Measurements from ENCODE around the gene MAFF. TPM values are rescaled to one million over a fixed set of nuclear protein-coding genes. Genes with fewer than 3 reads are reported as not detected.
A peak's percentile ranks its signal among the peaks of the same experiment; 100 is the strongest.
"Not testable (repeated sequence)": the region's sequence is repeated elsewhere in the genome, so short reads cannot be mapped to it uniquely, and the experiment has no call there.

The MAFF gene
- total RNA-seq: 10 to 100 TPM in 2 of 3 donors, 1 to 10 TPM in 1; 8.9 to 12.2 (median 10.7) TPM

DNA sequence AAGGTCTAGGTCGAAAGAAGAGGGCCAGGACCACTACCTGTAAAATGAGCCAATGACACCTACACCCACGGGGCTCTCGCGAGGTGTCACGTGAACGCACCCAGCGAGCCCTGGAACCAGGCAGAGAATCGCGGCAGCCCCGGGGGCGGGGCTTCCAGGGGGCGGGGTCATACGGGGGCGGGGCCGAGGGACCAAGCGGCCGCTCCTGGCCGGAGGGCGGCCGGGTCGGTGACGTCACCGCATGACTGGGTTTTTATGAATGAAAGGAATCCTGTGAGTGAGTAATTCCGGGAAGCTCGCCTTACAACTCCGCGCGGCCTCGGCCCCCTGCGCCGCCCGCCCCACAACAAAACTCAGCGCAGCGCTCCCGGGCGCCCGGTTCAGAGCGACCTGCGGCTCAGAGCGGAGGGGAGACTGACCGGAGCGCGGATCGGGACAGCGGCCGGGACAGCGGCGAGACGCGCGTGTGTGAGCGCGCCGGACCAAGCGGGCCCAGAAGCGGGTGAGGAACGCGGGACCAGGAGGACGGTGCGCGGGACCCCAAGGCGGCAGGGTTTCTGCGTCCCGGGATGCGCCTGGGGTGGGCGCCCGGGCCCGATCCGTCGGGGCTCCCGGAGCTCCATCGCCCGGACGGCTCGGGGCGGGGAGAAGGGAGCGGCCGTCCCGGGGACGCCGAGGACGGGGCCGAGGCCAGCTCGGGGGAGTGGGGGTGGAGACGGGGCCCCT, at the start of gene MAFF:
TSS of gene MAFF (plus strand) at position 284 of the 726 bp plus-strand sequence. CDS start 11,860 bp downstream, outside the sequence.
- Mint-ChIP-seq H3K27me3 (ENCODE audit: low read depth) (no peaks in the 10 kb centered on the region), H3K4me3 (peak within 1 kb of the TSS; percentile 85), H3K4me1 (ENCODE audit: low read depth) (peaks cover 30% of the 10 kb centered on the region), H3K9me3 (no peaks in the 10 kb centered on the region), H3K36me3 (ENCODE audit: insufficient read depth) (no peaks in the 10 kb centered on the region)
- peak; percentile 70 to 75 for ATAC-seq
- DNase-seq: peak; percentile 90

DNA sequence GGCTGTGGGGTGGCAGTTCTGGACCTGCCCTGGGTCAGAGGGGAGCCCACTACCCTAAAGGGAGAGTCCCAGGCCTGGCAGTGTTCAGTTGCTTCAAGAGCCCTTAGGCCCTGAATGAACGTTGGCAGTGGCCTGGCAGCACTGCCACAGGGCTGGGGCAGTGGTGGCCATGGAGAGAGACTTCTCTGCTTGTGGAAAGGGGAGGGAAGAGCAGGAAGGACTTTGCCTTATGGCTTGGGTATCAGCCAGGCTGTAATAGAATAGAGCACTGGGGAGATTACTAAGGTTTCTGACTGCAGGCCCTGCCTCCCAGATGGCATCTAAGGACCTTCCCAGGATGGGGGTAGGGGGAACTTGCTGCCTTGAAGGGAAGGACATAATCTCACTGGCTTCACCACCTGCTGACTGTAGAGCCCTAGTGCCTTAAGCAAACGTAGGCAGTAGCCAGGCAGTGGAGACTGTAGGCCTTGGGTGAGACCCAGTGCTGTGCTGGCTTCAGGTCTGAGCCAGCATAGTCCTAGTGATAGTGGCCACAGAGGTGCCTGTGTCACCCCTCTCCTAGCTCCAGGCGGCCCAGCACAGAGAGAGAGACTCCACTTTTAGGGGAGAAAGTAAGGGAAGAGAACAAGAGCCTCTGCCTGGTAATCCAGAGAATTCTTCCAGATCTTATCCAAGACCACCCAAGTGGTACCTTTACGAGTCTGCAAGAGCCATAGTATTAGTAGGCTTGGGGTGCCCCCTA, 47.8 kb upstream of the MAFF start:
- no peaks in the 10 kb centered on the region for H3K27me3 Mint-ChIP-seq (ENCODE audit: low read depth)
- H3K4me3 Mint-ChIP-seq: no peak overlapping the region

DNA sequence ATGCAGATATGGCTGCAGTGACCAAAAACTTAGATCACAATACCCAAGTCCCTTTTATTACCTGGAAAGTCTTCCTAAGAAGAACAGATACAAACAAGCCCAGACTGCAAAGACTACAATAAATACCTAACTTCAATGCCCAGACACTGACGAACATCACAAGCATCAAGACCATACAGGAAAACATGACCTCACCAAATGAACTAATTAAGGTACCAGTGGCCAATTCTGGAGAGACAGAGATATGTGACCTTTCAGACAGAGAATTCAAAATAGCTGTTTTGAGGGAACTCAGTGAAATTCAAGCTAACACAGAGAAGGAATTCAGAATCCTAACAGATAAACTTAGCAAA, 47.3 kb upstream of the MAFF start:
- not testable (repeated sequence) for H3K4me3 Mint-ChIP-seq; H3K4me1 Mint-ChIP-seq (ENCODE audit: low read depth); H3K27me3 Mint-ChIP-seq (ENCODE audit: low read depth); ATAC-seq; H3K9me3 Mint-ChIP-seq; DNase-seq
- H3K36me3 Mint-ChIP-seq (ENCODE audit: insufficient read depth): peaks cover 12% of the 10 kb centered on the region

More for the DNA sequence above, 47.8 kb upstream of the MAFF start:
- H3K4me1 Mint-ChIP-seq (ENCODE audit: low read depth): peaks cover 10% of the 10 kb centered on the region
- H3K36me3 Mint-ChIP-seq (ENCODE audit: insufficient read depth): peaks cover 14% of the 10 kb centered on the region
- DNase-seq: no peak
- H3K9me3 Mint-ChIP-seq: no peaks in the 10 kb centered on the region
- no peak for ATAC-seq

DNA sequence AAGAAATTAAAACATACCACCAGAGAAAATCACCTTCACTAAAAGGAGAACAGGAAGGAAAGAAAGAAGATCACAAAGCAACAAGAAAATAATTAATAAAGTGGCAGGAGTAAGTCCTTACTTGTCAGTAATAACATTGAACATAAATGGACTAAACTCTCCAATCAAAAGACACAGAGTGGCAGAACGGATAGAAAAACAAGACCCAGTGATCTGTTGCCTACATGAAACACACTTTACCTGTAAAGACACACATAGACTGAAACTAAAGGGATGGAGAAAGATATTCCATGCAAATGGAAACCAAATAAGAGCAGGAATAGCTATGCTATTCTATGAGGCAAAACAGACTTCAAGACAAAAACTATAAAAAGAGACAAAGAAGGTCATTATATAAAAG, 46.1 kb upstream of the MAFF start:
- no peaks in the 10 kb centered on the region for H3K27me3 Mint-ChIP-seq (ENCODE audit: low read depth)
- DNase-seq: no peak
- H3K36me3 Mint-ChIP-seq (ENCODE audit: insufficient read depth): peaks cover 15% of the 10 kb centered on the region
- ATAC-seq: no peak
- peaks cover 9% of the 10 kb centered on the region for H3K4me1 Mint-ChIP-seq (ENCODE audit: low read depth)
- H3K9me3 Mint-ChIP-seq: no peaks in the 10 kb centered on the region
- no peak overlapping the region for H3K4me3 Mint-ChIP-seq

DNA sequence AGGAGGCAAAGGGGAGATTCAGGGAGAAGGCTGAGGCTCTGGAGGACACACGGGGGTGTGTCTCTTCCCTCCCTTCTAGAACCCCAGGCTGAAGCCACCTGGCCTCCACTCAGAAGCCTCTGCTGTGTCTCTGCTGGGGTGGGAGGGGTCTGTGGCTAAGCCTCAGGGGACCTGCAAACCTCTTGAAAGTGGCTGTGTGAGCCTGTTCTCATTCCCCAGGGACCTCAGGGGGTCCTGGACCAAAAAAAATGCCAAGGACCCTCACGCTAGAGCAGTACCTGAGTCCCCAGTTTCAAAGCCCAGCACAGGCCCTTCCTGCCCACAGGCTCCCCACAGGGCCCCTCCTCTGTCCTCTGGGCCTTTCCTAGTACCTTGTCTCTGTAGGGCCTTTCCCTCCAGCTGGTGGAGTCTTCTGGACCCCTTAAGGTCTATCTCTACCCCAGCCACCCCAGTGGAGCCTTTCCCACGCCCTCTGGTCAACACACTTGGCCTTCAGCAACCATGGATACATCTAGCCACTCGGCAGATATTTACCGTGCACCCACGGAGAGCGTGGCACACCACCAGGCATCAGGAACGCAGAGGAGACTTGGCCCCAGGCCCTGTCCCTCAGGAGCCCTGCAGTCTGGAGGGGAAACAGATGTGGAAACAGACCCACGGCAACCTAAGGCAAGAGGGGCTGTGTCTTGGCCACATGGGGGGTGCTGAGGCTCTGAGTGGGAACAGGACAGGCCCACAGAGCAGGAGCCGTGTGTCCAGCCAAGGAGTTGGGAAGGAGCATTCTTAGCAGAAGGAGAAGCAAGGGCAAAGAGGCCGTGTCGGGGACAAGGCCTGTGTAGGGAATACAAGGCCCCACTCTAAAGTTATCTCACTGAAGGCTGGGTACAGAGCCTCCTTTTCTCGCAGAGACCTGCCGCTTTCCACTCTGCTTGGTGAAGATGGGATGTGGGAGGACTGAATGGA, 38.6 kb upstream of the MAFF start:
- no peaks in the 10 kb centered on the region for H3K9me3 Mint-ChIP-seq
- DNase-seq: no peak
- H3K36me3 Mint-ChIP-seq (ENCODE audit: insufficient read depth): peaks cover 24% of the 10 kb centered on the region
- H3K27me3 Mint-ChIP-seq (ENCODE audit: low read depth): no peaks in the 10 kb centered on the region
- peaks cover 9% of the 10 kb centered on the region for H3K4me1 Mint-ChIP-seq (ENCODE audit: low read depth)
- ATAC-seq: no peak
- no peak overlapping the region for H3K4me3 Mint-ChIP-seq

DNA sequence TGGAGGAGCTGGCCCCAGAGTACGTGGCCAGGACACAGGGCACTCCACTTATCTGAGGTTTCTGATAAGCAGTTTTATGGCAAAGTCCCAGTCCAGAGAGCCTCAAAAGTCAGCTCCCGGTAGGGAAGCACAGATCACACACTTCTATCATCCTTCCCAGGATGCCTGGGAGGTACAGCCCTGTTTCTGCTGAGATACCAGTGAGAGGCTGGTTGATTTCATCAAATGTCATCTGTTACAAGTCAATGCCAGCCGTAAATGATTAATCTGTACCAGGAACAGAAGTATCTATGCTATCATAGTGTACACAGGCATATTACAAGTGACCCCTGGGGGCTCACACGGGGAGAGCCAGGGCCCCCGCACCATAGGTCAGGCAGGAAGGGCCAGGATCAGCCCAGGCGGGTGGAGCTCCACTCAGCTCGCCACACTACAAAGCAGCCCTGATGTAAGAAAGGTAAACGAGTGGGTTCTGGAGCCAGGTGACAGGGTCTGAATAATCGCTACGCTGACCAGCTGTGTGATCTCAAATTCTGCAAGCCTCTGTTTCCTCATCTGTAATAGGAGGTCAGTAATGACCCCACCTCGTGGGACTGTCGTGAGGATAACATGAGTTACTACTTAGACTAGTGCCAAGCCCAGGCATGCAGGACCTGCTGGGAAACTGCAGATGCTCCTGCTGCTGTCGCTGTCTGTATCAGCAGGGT, 37.8 kb upstream of the MAFF start:
- H3K36me3 Mint-ChIP-seq (ENCODE audit: insufficient read depth): peaks cover 26% of the 10 kb centered on the region
- no peak for DNase-seq
- no peaks in the 10 kb centered on the region for H3K27me3 Mint-ChIP-seq (ENCODE audit: low read depth)
- H3K4me1 Mint-ChIP-seq (ENCODE audit: low read depth): peaks cover 9% of the 10 kb centered on the region
- H3K4me3 Mint-ChIP-seq: no peak overlapping the region
- no peaks in the 10 kb centered on the region for H3K9me3 Mint-ChIP-seq
- ATAC-seq: no peak

DNA sequence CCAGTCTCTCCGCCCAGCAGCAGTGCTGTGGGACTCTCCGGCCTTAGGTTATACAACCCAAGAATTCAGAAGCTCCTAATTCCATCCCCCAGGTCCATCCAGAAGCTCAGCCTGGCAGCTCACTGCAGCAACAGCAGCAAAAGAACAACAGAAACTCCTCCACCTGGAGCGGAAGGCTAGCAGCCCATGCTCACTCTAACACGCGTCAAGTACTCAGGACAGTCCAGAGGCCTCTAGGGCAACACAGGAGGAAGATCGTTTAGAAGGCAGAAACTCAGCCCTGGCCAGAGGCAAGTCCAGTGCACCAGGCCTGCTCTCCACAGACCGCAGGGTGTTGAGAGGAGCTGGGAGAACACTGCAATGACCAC, 37.3 kb upstream of the MAFF start:
- Mint-ChIP-seq H3K9me3 (no peaks in the 10 kb centered on the region), H3K4me3 (no peak overlapping the region), H3K27me3 (ENCODE audit: low read depth) (no peaks in the 10 kb centered on the region), H3K4me1 (ENCODE audit: low read depth) (peaks cover 9% of the 10 kb centered on the region), H3K36me3 (ENCODE audit: insufficient read depth) (peaks cover 24% of the 10 kb centered on the region)
- ATAC-seq (no peak), DNase-seq (no peak)

DNA sequence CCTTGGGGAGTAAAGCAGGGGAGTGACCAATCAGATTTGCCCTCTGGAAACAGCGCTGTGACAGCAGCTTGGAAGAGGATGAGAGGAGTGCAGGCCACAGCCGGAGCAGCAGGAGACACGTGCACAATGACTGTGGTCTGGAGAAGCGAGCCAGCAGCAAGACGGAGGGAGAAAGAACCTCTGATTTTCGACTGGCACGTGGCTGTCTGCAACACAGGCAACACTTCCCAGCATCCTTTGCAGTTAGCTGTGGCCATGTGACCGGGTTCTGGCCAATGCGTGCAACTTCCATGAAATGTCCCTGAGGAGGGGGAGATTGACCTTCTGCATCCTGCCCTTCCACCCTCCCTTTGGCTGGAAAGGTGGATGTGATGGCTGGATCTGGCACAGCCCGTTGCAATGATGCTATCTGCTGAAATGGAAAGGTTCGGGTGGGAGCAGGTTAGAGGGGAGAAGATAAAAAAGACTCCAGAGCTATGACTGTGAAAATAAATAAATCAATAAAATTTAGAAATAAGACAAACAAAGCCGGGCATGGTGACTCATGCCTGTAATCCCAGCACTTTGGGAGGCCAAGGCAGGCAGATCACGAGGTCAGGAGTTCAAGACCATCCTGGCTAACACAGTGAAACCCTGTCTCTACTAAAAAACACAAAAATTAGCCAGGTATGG, 35.7 kb upstream of the MAFF start:
- Mint-ChIP-seq H3K4me3 (no peak overlapping the region), H3K36me3 (ENCODE audit: insufficient read depth) (peaks cover 23% of the 10 kb centered on the region), H3K4me1 (ENCODE audit: low read depth) (peaks cover 11% of the 10 kb centered on the region), H3K9me3 (no peaks in the 10 kb centered on the region), H3K27me3 (ENCODE audit: low read depth) (no peaks in the 10 kb centered on the region)
- no peak for DNase-seq
- no peak for ATAC-seq

DNA sequence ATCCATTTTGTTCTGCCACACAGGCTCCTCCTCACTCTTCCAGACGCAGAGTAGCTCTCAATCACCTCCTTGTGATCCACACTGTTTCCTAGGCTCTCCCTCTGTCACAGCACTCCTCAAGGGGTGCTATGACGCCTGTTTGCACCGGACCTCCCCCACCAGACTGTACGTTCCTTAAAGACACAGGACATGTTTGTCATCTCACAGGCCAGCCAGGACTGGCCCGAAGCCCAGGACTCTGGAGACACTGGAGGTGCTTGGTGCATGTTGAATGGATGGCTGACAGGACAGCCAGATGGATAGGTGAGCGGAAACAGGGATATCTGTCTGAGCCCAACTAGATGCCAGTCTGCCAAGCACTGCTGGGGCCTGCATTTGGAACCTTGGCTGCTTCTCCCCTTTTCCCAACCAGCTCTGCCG, 33.8 kb upstream of the MAFF start:
- no peaks in the 10 kb centered on the region for H3K27me3 Mint-ChIP-seq (ENCODE audit: low read depth)
- H3K4me1 Mint-ChIP-seq (ENCODE audit: low read depth): peaks cover 16% of the 10 kb centered on the region
- H3K4me3 Mint-ChIP-seq: no peak overlapping the region
- H3K9me3 Mint-ChIP-seq: no peaks in the 10 kb centered on the region
- peaks cover 22% of the 10 kb centered on the region for H3K36me3 Mint-ChIP-seq (ENCODE audit: insufficient read depth)
- DNase-seq: no peak
- no peak for ATAC-seq

DNA sequence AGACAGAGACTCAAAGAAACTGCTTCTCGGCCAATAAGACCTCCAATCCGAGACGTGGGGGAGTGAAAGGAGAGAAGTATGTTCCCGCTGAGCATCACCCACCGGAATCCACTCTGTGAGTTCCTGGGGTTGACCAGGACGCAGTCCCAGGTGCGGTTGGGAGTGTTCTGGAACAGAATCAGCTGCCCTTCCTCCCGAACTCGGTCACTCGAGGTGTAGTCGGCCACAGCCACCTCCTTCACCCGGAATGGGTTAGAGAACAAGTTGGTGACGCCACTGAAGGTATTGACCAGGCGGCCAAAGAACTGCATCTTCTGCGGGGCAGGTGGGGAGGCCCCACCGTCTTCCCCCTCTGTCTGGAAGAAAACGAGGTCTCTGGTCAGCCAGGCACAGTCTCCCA, 32.7 kb upstream of the MAFF start:
- peaks cover 20% of the 10 kb centered on the region for H3K36me3 Mint-ChIP-seq (ENCODE audit: insufficient read depth)
- H3K27me3 Mint-ChIP-seq (ENCODE audit: low read depth): no peaks in the 10 kb centered on the region
- H3K4me1 Mint-ChIP-seq (ENCODE audit: low read depth): peaks cover 20% of the 10 kb centered on the region
- ATAC-seq (no peak), DNase-seq (no peak)
- H3K4me3 Mint-ChIP-seq: no peak overlapping the region
- H3K9me3 Mint-ChIP-seq: no peaks in the 10 kb centered on the region

DNA sequence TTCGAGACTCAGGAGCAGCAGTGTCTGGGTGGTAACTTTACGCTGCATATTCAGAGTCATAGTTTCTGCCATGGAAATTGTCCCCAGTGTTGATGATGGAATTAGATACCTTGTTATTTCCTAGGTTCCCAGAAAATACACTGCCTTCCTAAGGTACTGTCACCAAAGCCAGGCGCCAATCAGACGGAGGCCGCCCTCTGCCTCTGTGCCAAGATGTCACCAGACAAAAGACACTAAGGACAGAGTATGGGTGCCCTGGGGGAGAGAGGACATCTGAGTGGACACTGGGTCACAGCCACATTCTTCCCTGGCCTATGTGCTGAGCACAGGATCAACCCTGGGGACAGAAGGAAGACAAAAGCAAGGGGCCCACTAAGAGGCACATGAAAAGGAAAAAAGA, 31.3 kb upstream of the MAFF start:
- H3K36me3 Mint-ChIP-seq (ENCODE audit: insufficient read depth): peaks cover 18% of the 10 kb centered on the region
- no peak overlapping the region for H3K4me3 Mint-ChIP-seq
- H3K9me3 Mint-ChIP-seq: no peaks in the 10 kb centered on the region
- H3K27me3 Mint-ChIP-seq (ENCODE audit: low read depth): no peaks in the 10 kb centered on the region
- no peak for ATAC-seq
- no peak for DNase-seq
- H3K4me1 Mint-ChIP-seq (ENCODE audit: low read depth): peaks cover 22% of the 10 kb centered on the region

DNA sequence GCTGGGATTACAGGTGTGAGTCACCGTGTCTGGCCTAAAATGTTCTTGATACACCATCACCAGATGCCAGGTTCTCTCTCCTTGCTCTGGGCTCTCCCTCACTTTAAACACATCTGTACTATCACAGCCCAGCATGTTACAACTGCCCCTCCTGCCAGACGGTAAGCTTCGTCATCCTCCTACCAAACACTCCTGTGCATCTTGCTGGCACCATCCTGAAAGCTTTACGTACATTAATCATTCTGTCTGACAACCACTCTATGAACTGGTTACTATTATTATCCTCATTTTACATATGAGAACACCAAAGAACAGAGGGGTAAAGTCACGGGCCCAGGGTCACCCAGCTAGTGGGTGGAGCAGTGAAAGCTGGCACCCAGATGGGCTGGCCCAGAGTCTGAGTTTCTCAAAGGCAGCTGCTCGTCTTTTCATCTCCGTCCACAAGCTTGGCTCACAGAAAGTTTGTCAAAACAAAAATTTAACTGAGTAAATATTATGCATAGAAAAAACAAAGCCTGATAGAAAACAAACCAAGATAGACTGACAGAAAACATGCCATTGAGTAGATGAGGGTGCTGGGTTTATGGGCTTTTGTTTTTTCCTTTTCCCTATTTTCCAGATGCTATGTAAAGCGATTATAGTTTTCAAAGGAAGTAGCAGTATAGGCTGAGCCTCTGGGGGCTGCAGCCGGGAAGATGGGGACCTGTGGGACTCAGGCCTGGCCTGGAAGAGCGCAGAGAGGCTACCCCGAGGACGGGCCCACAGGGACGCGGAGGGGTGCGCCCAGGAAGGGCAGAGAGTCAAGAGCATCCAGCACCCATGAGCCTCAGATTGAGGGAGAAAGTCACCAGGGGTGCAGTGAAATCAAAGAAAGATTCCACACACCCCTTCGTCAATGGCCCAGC, 29.6 kb upstream of the MAFF start:
- no peak for ATAC-seq
- H3K27me3 Mint-ChIP-seq (ENCODE audit: low read depth): no peaks in the 10 kb centered on the region
- H3K9me3 Mint-ChIP-seq: no peaks in the 10 kb centered on the region
- H3K36me3 Mint-ChIP-seq (ENCODE audit: insufficient read depth): peaks cover 13% of the 10 kb centered on the region
- H3K4me1 Mint-ChIP-seq (ENCODE audit: low read depth): peaks cover 39% of the 10 kb centered on the region
- H3K4me3 Mint-ChIP-seq: no peak overlapping the region
- DNase-seq: no peak
